Muscle layer of colon (tissue), 2 donors: ENCODE measurements around the gene BATF3.
"Not testable (repeated sequence)": the region's sequence is repeated elsewhere in the genome, so short reads cannot be mapped to it uniquely, and the experiment has no call there.

ENCODE experiments used
- H3K27ac ChIP-seq: one replicate; pipeline ENCODE4 v1.7.0; 2013; ENCODE audit warnings: low read depth, mild to moderate bottlenecking, low read length, moderate library complexity
- H3K27me3 ChIP-seq, 2 donors: one replicate each; pipeline ENCODE4 v1.7.0; 2013; ENCODE audit warnings: low read length in 2 of 2, mild to moderate bottlenecking in 2 of 2; ENCODE audit not compliant: insufficient read depth in 2 of 2, control insufficient read depth in 1 of 2
- H3K36me3 ChIP-seq: one replicate; pipeline ENCODE4 v1.7.0; 2013; ENCODE audit warnings: mild to moderate bottlenecking, low read length; ENCODE audit not compliant: insufficient read depth
- H3K4me1 ChIP-seq: one replicate; pipeline ENCODE4 v1.7.0; 2013; ENCODE audit warnings: mild to moderate bottlenecking, low read length; ENCODE audit not compliant: insufficient read depth
- H3K4me3 ChIP-seq, 2 donors: one replicate each; pipeline ENCODE4 v1.7.0; 2013; ENCODE audit warnings: low read length in 2 of 2, low read depth in 1 of 2, mild to moderate bottlenecking in 1 of 2, moderate library complexity in 1 of 2
- H3K9ac ChIP-seq: one replicate; pipeline ENCODE4 v1.7.0; 2013; ENCODE audit warnings: low read length
- H3K9me3 ChIP-seq: one replicate; pipeline ENCODE4 v1.7.0; 2013; ENCODE audit warnings: mild to moderate bottlenecking, low read length
- donor health status: abdominal sarcoma.
- donor health status: Adenocarcinoma of cecum.

BATF3 gene

GRCh38 chr1:212722270-212722957 lies 22.8 kb upstream of the BATF3 start:
- Histone ChIP-seq H3K4me3 (no peak overlapping the region), H3K27me3 (no peaks in the 10 kb centered on the region), H3K4me1 (no peaks in the 10 kb centered on the region), H3K36me3 (no peaks in the 10 kb centered on the region), H3K9me3 (no peaks in the 10 kb centered on the region), H3K27ac (no peak overlapping the region), H3K9ac (no peak overlapping the region)

- no peak overlapping the region for H3K27ac ChIP-seq
- H3K4me3 ChIP-seq: no peak overlapping the region
- H3K9me3 ChIP-seq: no peaks in the 10 kb centered on the region
Observed at GRCh38 chr1:212721388-212722247, 22.0 kb upstream of the BATF3 start.

GRCh38 chr1:212719633-212720032 lies 20.0 kb upstream of the BATF3 start:
- Histone ChIP-seq H3K27ac (no peak overlapping the region), H3K4me3 (no peak overlapping the region)

More at GRCh38 chr1:212721388-212722247, 22.0 kb upstream of the BATF3 start:
- Histone ChIP-seq H3K4me1 (no peaks in the 10 kb centered on the region), H3K36me3 (no peaks in the 10 kb centered on the region), H3K27me3 (no peaks in the 10 kb centered on the region), H3K9ac (no peak overlapping the region)

GRCh38 chr1:212718499-212718898 lies 18.9 kb upstream of the BATF3 start:
- Histone ChIP-seq H3K4me1 (no peaks in the 10 kb centered on the region), H3K4me3 (no peak overlapping the region), H3K27ac (no peak overlapping the region), H3K36me3 (no peaks in the 10 kb centered on the region), H3K9ac (no peak overlapping the region), H3K9me3 (no peaks in the 10 kb centered on the region), H3K27me3 (no peaks in the 10 kb centered on the region)

More at GRCh38 chr1:212719633-212720032, 20.0 kb upstream of the BATF3 start:
- Histone ChIP-seq H3K9ac (no peak overlapping the region), H3K9me3 (no peaks in the 10 kb centered on the region), H3K36me3 (no peaks in the 10 kb centered on the region), H3K27me3 (no peaks in the 10 kb centered on the region), H3K4me1 (no peaks in the 10 kb centered on the region)

- Histone ChIP-seq H3K9me3 (no peaks in the 10 kb centered on the region), H3K9ac (no peak overlapping the region), H3K4me3 (no peak overlapping the region), H3K4me1 (no peaks in the 10 kb centered on the region), H3K27me3 (no peaks in the 10 kb centered on the region), H3K36me3 (no peaks in the 10 kb centered on the region), H3K27ac (no peak overlapping the region)
Observed at GRCh38 chr1:212716161-212716560, 16.5 kb upstream of the BATF3 start.

GRCh38 chr1:212713465-212714136 lies 14.0 kb upstream of the BATF3 start:
- Histone ChIP-seq H3K27ac (no peak overlapping the region), H3K9me3 (no peaks in the 10 kb centered on the region), H3K4me1 (no peaks in the 10 kb centered on the region), H3K36me3 (no peaks in the 10 kb centered on the region), H3K4me3 (no peak overlapping the region), H3K9ac (no peak overlapping the region), H3K27me3 (no peaks in the 10 kb centered on the region)

- Histone ChIP-seq H3K36me3 (no peaks in the 10 kb centered on the region), H3K9ac (no peak overlapping the region), H3K4me3 (no peak overlapping the region), H3K9me3 (no peaks in the 10 kb centered on the region), H3K27ac (no peak overlapping the region), H3K4me1 (no peaks in the 10 kb centered on the region), H3K27me3 (no peaks in the 10 kb centered on the region)
Observed at GRCh38 chr1:212712451-212713303, 13.0 kb upstream of the BATF3 start.

GRCh38 chr1:212711974-212712373 lies 12.3 kb upstream of the BATF3 start:
- not testable (repeated sequence) for H3K4me1 ChIP-seq, H3K9me3 ChIP-seq, H3K4me3 ChIP-seq, H3K9ac ChIP-seq, H3K36me3 ChIP-seq, H3K27ac ChIP-seq, H3K27me3 ChIP-seq

GRCh38 chr1:212710566-212710965 lies 10.9 kb upstream of the BATF3 start:
- Histone ChIP-seq H3K9me3 (no peaks in the 10 kb centered on the region), H3K36me3 (no peaks in the 10 kb centered on the region), H3K27me3 (no peaks in the 10 kb centered on the region), H3K9ac (no peak overlapping the region), H3K4me3 (no peak overlapping the region), H3K4me1 (no peaks in the 10 kb centered on the region), H3K27ac (no peak overlapping the region)

GRCh38 chr1:212703991-212704564 lies 4.4 kb upstream of the BATF3 start:
- Histone ChIP-seq H3K9ac (no peak overlapping the region), H3K27me3 (no peaks in the 10 kb centered on the region)

More at GRCh38 chr1:212703991-212704564, 4.4 kb upstream of the BATF3 start:
- Histone ChIP-seq H3K9me3 (no peaks in the 10 kb centered on the region), H3K4me3 (no peak overlapping the region), H3K27ac (no peak overlapping the region), H3K36me3 (no peaks in the 10 kb centered on the region), H3K4me1 (peaks cover 6% of the 10 kb centered on the region)
